GM19455 (cell line): ENCODE data around the gene VTN.

Source experiments
- ATAC-seq: cut with Tn5 transposase; IDR thresholded peaks from one replicate; pipeline ENCODE4 v1.9.1; 2021; ENCODE audit not compliant: unreplicated experiment

The VTN gene

GRCh38 chr17:28370035-28370743 lies at the start of gene VTN:
TSS of gene VTN (minus strand) at chr17:28370307. CDS start at chr17:28370203, 104 bp downstream.
- ATAC-seq: no peak

- no peak for ATAC-seq
These were observed 46.7 kb upstream of the VTN start for GRCh38 chr17:28416703-28417311.

- ATAC-seq: no peak
These were observed 45.8 kb upstream of the VTN start for GRCh38 chr17:28415886-28416285.

GRCh38 chr17:28413804-28414203 lies 43.7 kb upstream of the VTN start:
- ATAC-seq: no peak

GRCh38 chr17:28412099-28412498 lies 42.0 kb upstream of the VTN start:
- ATAC-seq: no peak

GRCh38 chr17:28407974-28408306 lies 37.8 kb upstream of the VTN start:
- no peak for ATAC-seq

GRCh38 chr17:28407130-28407973 lies 37.2 kb upstream of the VTN start:
- no peak for ATAC-seq

GRCh38 chr17:28406473-28406814 lies 36.3 kb upstream of the VTN start:
- no peak for ATAC-seq

- ATAC-seq: peak; percentile 66
These were observed 35.7 kb upstream of the VTN start, which contains the start of gene SLC46A1 for GRCh38 chr17:28405632-28406472. TSS of gene SLC46A1 (minus strand) at chr17:28406212. CDS start at chr17:28406114, 98 bp downstream.

GRCh38 chr17:28404812-28405570 lies 34.9 kb upstream of the VTN start:
- ATAC-seq: no peak

GRCh38 chr17:28404461-28404811 lies 34.3 kb upstream of the VTN start:
- no peak for ATAC-seq

- ATAC-seq: no peak
These were observed 33.9 kb upstream of the VTN start for GRCh38 chr17:28404007-28404406.

GRCh38 chr17:28402844-28403243 lies 32.7 kb upstream of the VTN start:
- ATAC-seq: no peak

GRCh38 chr17:28402224-28402630 lies 32.1 kb upstream of the VTN start:
- no peak for ATAC-seq

GRCh38 chr17:28399808-28400207 lies 29.7 kb upstream of the VTN start:
- no peak for ATAC-seq

GRCh38 chr17:28398280-28398981 lies 28.3 kb upstream of the VTN start:
- ATAC-seq: no peak

GRCh38 chr17:28397687-28398279 lies 27.7 kb upstream of the VTN start:
- ATAC-seq: no peak

- ATAC-seq: no peak
These were observed 27.2 kb upstream of the VTN start for GRCh38 chr17:28397275-28397674.

GRCh38 chr17:28396635-28397239 lies 26.6 kb upstream of the VTN start:
- no peak for ATAC-seq
